Vagina (tissue), 2 donors: Measurements from ENCODE around the gene ACAA1. TPM values are rescaled to one million over a fixed set of nuclear protein-coding genes. Genes with fewer than 3 reads are reported as not detected.
"Not testable (repeated sequence)": the region's sequence is repeated elsewhere in the genome, so short reads cannot be mapped to it uniquely, and the experiment has no call there.

Experiments used
- DNase-seq, 2 donors: peaks; one replicate each; pipeline ENCODE4 v3.0.0-alpha.2; 2017; ENCODE audit errors: extremely low spot score in 2 of 2
- H3K27ac ChIP-seq: fragments of 200-600 bp; sonication (generic); one replicate; pipeline ENCODE4 v1.5.1; 2019
- H3K27me3 ChIP-seq: fragments of 200-600 bp; sonication (generic); one replicate; pipeline ENCODE4 v1.5.1; 2019
- H3K36me3 ChIP-seq, 2 donors: fragments of 200-600 bp; sonication (generic); one replicate each; pipeline ENCODE4 v1.5.1; 2017 to 2019
- H3K4me1 ChIP-seq: fragments of 200-600 bp; sonication (generic); one replicate; pipeline ENCODE4 v1.5.1; 2019
- H3K4me3 ChIP-seq, 2 donors: fragments of 200-600 bp; sonication (generic); 1 replicate in 1 of 2; 2 replicates in 1 of 2; pipeline ENCODE4 v1.5.1; 2016 to 2019
- H3K9me3 ChIP-seq: fragments of 200-600 bp; sonication (generic); one replicate; pipeline ENCODE4 v1.5.1; 2019
- CTCF ChIP-seq, 3 experiments: fragments of 450-650 bp in 2 of 3; fragments of 200-600 bp in 1 of 3; sonication (generic) in 1 of 3; IDR thresholded peaks; one replicate each; pipeline ENCODE4 v1.5.1; 2017 to 2019; ENCODE audit warnings: antibody characterized with exemption in 3 of 3, mild to moderate bottlenecking in 2 of 3, moderate library complexity in 2 of 3
- POLR2A ChIP-seq, 2 donors: fragments of 450-650 bp; IDR thresholded peaks; one replicate each; pipeline ENCODE4 v1.6.1; 2017; ENCODE audit warnings: antibody characterized with exemption in 2 of 2, mild to moderate bottlenecking in 2 of 2, moderate library complexity in 2 of 2
- POLR2AphosphoS5 ChIP-seq, 2 donors: sonication (generic); formaldehyde crosslinking; IDR thresholded peaks; one replicate each; pipeline ENCODE4 v1.9.0; 2017; ENCODE audit warnings: antibody characterized with exemption in 2 of 2, mild to moderate bottlenecking in 2 of 2, low read depth in 1 of 2; ENCODE audit not compliant: insufficient read depth in 1 of 2
- intact Hi-C: fragments of 100-400 bp; cut with DNase I; formaldehyde crosslinking; loops from one replicate; pipeline ENCODE4 v1.15.1; 2023
- small RNA-seq: library from RNA; depleted of rRNA; stranded (forward); fragments of <200 nt; gene quantifications from one replicate; pipeline ENCODE3, GENCODE V24; 2016
- total RNA-seq: library from RNA; depleted of rRNA; stranded (reverse); fragments of >200 nt; gene quantifications from one replicate; pipeline ENCODE4 v1.2.3, GENCODE V29; 2016

The ACAA1 gene
- total RNA-seq, 1 donor from 2014 or later: 53.0 TPM

- no peak for TF ChIP-seq POLR2AphosphoS5 (IDR thresholded peaks at IDR 0.05; ENCODE audit: insufficient read depth in 1 of 2, low read depth in 1 of 2)
- no peak for TF ChIP-seq CTCF (IDR thresholded peaks at IDR 0.05)
- no peak for TF ChIP-seq POLR2A (IDR thresholded peaks at IDR 0.05)
These were observed 51.5 kb downstream of the ACAA1 start for GRCh38 chr3:38085311-38085942.

GRCh38 chr3:38084334-38085310 is 52.3 kb downstream of the ACAA1 start:
- Histone ChIP-seq H3K9me3 (no peaks in the 10 kb centered on the region), H3K27ac (no peak overlapping the region), H3K4me1 (no peaks in the 10 kb centered on the region), H3K4me3 (no peak overlapping the region), H3K36me3 (no peaks in the 10 kb centered on the region), H3K27me3 (no peaks in the 10 kb centered on the region)
- intact Hi-C loops: no loop called here
- TF ChIP-seq POLR2A (IDR thresholded peaks at IDR 0.05) (no peak), CTCF (IDR thresholded peaks at IDR 0.05) (no peak), POLR2AphosphoS5 (IDR thresholded peaks at IDR 0.05; ENCODE audit: insufficient read depth in 1 of 2, low read depth in 1 of 2) (no peak)
- DNase-seq: no peak

More at GRCh38 chr3:38085311-38085942, 51.5 kb downstream of the ACAA1 start:
- Histone ChIP-seq H3K4me1 (no peaks in the 10 kb centered on the region), H3K4me3 (no peak overlapping the region), H3K36me3 (no peaks in the 10 kb centered on the region), H3K27ac (no peak overlapping the region), H3K27me3 (no peaks in the 10 kb centered on the region), H3K9me3 (no peaks in the 10 kb centered on the region)
- intact Hi-C loops: no loop called here
- no peak for DNase-seq

- intact Hi-C loops: no loop called here
- no peaks in the 10 kb centered on the region for H3K4me1 ChIP-seq
- no peaks in the 10 kb centered on the region for H3K36me3 ChIP-seq
- no peaks in the 10 kb centered on the region for H3K27me3 ChIP-seq
- TF ChIP-seq POLR2AphosphoS5 (IDR thresholded peaks at IDR 0.05; ENCODE audit: insufficient read depth in 1 of 2, low read depth in 1 of 2) (no peak), CTCF (IDR thresholded peaks at IDR 0.05) (no peak), POLR2A (IDR thresholded peaks at IDR 0.05) (no peak)
- no peak for DNase-seq
- no peak overlapping the region for H3K4me3 ChIP-seq
- no peaks in the 10 kb centered on the region for H3K9me3 ChIP-seq
- no peak overlapping the region for H3K27ac ChIP-seq
These were observed 53.0 kb downstream of the ACAA1 start for GRCh38 chr3:38083871-38084333.

GRCh38 chr3:38083254-38083653 is 53.7 kb downstream of the ACAA1 start:
- H3K4me3 ChIP-seq, H3K36me3 ChIP-seq, H3K4me1 ChIP-seq, H3K27me3 ChIP-seq, H3K27ac ChIP-seq, DNase-seq, intact Hi-C loops, H3K9me3 ChIP-seq: not testable (repeated sequence)

- intact Hi-C loops, H3K4me1 ChIP-seq, H3K36me3 ChIP-seq, H3K9me3 ChIP-seq, H3K27ac ChIP-seq, DNase-seq, H3K27me3 ChIP-seq, H3K4me3 ChIP-seq: not testable (repeated sequence)
These were observed 54.6 kb downstream of the ACAA1 start for GRCh38 chr3:38082296-38082695.

- H3K4me3 ChIP-seq, H3K27ac ChIP-seq, DNase-seq, H3K9me3 ChIP-seq, H3K27me3 ChIP-seq, intact Hi-C loops, H3K4me1 ChIP-seq, H3K36me3 ChIP-seq: not testable (repeated sequence)
These were observed 59.9 kb downstream of the ACAA1 start for GRCh38 chr3:38077073-38077472.

Small RNA genes within 50 kb of the gene (small RNA-seq; reads per million reads assigned to genes)
- not detected for gene RF00019

Other genes with a start within 250 kb of the ACAA1 start
- gene VILL, start 146.3 kb downstream of the ACAA1 start, total RNA-seq: 7.9 TPM
- gene PLCD1, start 107.5 kb downstream of the ACAA1 start, total RNA-seq: 68.5 TPM
- gene DLEC1, start 97.9 kb downstream of the ACAA1 start, total RNA-seq: 0.25 TPM
- gene MYD88, start 1.5 kb upstream of the ACAA1 start, total RNA-seq: 45.9 TPM
- 22.8 TPM for gene OXSR1, start 28.4 kb upstream of the ACAA1 start, total RNA-seq
- not detected for gene SLC22A13, start 128.7 kb upstream of the ACAA1 start, total RNA-seq
- 0.49 TPM for gene SLC22A14, start 145.2 kb upstream of the ACAA1 start, total RNA-seq
- gene XYLB, start 209.7 kb upstream of the ACAA1 start, total RNA-seq: 3.4 TPM